GM19099 (cell line): ENCODE results near the gene ROR2.

ENCODE experiments used
- POLR2A ChIP-seq: IDR thresholded peaks from 3 replicates; pipeline ENCODE4 v1.6.1; 2011; ENCODE audit warnings: low read depth; ENCODE audit not compliant: insufficient read length; ENCODE audit errors: extremely low read depth

ROR2 gene

DNA sequence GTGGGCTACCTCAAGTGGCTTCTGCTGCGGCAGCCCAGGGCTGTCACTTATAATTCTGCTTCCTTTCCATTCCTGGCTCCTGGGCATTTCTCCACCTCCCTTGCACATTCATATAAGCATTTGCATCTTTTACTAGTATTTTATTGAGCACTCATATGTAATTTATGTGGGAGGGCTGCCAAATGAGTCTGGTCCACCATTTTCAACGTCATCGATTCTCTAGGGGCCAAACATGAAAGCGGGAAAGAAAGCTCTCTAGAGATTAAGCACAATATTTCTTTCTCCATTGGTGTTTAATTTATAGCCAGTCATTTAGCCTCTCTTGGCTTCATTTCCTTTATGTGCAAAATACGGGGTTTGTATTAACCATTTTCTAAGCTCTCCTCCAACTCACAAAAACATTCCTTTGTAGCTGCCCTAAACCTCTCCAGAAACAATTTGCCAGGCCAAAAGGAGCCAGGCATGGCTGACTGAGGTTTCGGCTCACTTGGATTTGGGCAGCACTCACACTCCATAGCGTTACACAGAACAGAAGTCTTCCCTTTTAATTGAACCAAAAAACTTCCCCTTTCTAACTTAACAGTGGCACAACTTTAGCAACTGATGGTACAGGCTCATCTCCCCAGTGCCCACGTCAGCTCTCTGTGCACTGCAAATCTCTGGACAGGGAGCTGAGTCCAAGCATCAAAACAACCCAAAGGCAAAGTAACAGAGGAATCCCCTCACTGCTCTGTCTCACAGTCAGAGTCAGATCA lies 183.5 kb downstream of the ROR2 start:
- TF ChIP-seq POLR2A = no peak

DNA sequence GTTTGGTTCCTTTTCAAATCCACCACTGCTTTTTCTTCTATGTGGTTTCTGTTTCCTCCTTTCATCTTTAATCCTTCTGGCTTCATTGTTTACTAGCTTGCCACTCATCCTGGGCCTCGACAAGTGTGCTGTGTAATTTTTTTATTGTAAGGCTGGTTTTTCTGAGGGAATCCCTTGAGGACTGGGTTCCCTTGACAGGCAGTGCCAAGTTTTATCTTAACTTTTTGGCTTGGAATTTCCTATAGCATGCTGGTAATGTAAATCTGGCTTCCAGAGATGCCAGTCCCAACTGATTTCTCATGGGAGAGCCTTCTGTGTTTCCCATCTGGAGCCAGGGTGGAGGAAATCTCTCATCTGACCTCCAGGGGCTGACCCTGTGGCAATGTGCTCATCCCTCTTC lies 184.7 kb downstream of the ROR2 start:
- no peak for TF ChIP-seq POLR2A

- TF ChIP-seq POLR2A = no peak
Observed at GRCh38 chr9:91764661-91765060, 185.4 kb downstream of the ROR2 start.

- no peak for TF ChIP-seq POLR2A
Observed at GRCh38 chr9:91761362-91761761, 188.7 kb downstream of the ROR2 start.

- no peak for TF ChIP-seq POLR2A
Observed at GRCh38 chr9:91760906-91761305, 189.1 kb downstream of the ROR2 start.

GRCh38 chr9:91758491-91758981 lies 191.5 kb downstream of the ROR2 start:
- TF ChIP-seq POLR2A = no peak

DNA sequence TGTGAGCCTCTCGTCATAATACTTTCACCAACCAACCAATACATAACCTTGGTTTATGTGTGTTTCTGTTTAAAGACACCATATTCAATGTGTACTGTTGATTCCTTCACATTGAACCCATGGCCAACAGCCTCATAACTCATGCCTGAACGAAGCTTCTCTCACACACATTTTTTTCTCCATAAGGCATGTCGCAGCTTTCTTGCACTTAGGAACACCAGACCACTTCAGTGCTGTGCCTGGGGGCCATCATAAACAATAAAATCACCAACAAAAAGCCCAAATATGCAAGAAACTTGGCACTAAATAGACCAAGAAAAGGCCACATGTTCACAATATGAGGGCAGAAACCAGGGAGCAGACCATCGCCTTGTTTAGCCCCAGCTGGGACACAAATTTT lies 192.2 kb downstream of the ROR2 start:
- TF ChIP-seq POLR2A = no peak

- no peak for TF ChIP-seq POLR2A
Observed at GRCh38 chr9:91756510-91756780, 193.6 kb downstream of the ROR2 start.

DNA sequence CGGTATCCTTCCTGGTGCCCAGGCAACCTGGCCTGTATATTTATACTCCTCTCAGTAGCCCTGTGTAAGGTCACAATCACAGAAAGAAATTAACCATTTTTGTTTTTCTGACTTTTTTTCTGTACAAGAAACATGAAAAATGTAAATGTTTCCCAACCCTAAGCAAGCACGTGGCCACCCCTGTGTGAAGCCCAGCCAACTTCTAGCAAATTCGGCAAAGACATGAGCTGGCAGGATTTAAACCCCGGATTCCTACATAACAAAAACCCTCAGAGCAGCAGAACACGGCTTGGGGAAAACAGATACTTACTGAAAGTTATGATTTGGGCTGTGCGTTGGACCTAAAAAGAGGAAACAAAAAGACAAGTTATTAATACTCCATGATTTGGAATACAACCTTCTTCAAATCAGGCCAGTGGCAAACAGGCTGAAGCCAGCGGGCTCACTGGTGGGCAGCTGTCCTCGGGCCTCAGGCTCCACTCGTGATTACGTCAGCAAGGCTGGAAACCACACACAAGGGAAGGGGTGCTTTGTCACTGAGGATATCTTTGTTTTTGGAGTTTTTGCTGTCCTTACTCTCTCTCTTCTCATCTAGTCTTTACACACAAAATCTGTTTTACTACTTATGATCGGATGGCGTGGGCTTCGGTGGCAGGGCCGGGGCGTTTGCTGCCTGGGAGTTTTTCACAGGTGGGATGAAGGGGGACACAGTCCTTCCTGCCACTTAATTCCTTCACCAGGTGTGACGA lies 194.1 kb downstream of the ROR2 start:
- no peak for TF ChIP-seq POLR2A

GRCh38 chr9:91753711-91754110 lies 196.3 kb downstream of the ROR2 start:
- TF ChIP-seq POLR2A = no peak

DNA sequence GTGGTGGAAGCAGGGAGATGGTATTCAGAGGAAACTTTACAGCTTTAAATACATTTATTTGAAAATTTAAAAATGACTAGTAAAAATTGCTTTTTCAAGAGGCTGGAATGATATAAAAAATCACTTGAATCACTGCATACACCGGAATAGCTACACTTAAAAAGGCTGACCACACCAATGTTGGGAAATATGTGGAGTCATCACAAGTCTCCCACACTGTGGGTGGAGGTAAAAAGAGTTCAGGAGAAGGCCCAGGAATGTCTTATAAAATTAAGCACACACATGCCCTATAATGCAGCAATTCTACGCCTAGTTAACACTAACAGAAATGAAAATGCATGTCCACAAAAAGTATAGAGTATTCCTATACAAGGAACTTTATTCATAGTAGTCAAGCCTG lies 198.1 kb downstream of the ROR2 start:
- no peak for TF ChIP-seq POLR2A

DNA sequence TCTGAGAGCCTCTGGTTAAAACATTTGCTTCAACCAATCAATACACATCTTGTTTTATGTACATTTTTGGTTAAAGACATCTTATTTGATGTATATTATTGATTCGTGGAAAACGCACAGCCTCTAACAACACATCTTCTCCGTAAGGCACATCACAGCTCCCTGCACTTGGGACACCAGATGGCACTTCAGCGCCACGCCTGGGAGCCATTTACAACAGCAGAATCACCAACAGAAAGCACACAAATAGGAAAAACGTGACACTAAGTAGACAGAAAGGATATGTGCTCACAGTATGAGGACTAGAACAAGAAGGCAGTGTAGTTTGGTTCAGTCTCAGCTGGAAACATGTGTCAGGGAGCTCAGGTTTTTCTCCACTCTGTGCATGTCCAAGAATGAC lies 199.7 kb downstream of the ROR2 start:
- TF ChIP-seq POLR2A = no peak

DNA sequence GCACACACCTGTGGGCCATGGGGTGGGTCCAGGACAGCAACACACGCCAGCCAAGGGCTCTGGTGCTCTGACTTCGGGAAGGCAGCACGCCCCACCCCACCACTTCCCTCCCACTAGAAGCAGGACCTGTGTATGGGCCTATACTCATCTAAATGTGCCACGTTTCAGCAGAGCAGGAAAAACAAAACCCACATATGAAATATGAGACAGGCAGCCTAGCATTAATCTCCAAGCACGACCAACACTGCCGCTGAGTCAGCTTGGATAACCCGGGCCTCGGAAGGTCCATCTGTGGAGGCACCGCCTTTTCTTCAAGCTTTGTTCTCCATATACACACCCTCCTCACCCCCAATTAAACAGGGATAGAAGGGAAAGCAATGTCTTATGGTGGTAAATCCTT lies 203.1 kb downstream of the ROR2 start:
- no peak for TF ChIP-seq POLR2A

DNA sequence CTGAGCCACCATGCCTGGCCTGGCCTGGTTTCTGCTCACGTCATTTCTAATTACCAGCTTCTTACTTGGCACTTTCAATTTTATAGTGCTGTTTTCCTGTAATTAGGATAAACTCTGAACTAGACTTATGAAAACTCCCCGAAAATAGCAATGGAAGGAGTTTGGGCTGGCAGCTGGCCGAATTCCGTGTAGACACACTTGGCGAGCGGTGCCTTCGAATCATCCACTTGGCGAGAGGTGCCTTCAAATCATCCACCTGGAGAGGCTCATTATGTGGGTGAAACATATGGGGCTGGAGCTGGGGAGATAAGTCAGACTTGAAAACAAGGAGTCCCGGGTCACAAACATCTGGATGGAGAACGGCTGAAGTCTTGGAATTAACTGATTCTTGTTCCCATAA lies 203.7 kb downstream of the ROR2 start:
- no peak for TF ChIP-seq POLR2A

GRCh38 chr9:91744114-91744513 lies 205.9 kb downstream of the ROR2 start:
- no peak for TF ChIP-seq POLR2A

GRCh38 chr9:91741522-91741921 lies 208.5 kb downstream of the ROR2 start:
- no peak for TF ChIP-seq POLR2A
